Measurements from ENCODE around the gene SLC25A24. TPM values are rescaled to one million over a fixed set of nuclear protein-coding genes. Genes with fewer than 3 reads are reported as not detected.
"Not testable (repeated sequence)": the region's sequence is repeated elsewhere in the genome, so short reads cannot be mapped to it uniquely, and the experiment has no call there.

SLC25A24 gene
- total RNA-seq, 6 experiments from 2014 or later, result 1.1 to 3.9 (median 2.5) TPM

GRCh38 chr1:108217007-108217406 lies 16.9 kb upstream of the SLC25A24 start:
- H3K9me3 ChIP-seq; intact Hi-C loops (cut with DNase I); ATAC-seq; DNase-seq; H3K4me3 ChIP-seq; H3K27ac ChIP-seq; H3K36me3 ChIP-seq; H3K27me3 ChIP-seq; H3K4me1 ChIP-seq: not testable (repeated sequence)
- 55% methylated on average over 2 of the region's 2 CpGs for WGBS (ENCODE audit: insufficient coverage, low coverage, low lambda C conversion rate, missing lambda C conversion rate)

GRCh38 chr1:108216028-108216890 lies 16.1 kb upstream of the SLC25A24 start:
- H3K4me1 ChIP-seq; intact Hi-C loops (cut with DNase I); DNase-seq; H3K9me3 ChIP-seq; H3K36me3 ChIP-seq; ATAC-seq; H3K4me3 ChIP-seq; H3K27me3 ChIP-seq; H3K27ac ChIP-seq: not testable (repeated sequence)
- WGBS (ENCODE audit: insufficient coverage, low coverage, low lambda C conversion rate, missing lambda C conversion rate), result 63% methylated on average over 5 of the region's 6 CpGs

GRCh38 chr1:108214641-108215465 lies 14.7 kb upstream of the SLC25A24 start:
- H3K9me3 ChIP-seq; DNase-seq; H3K27ac ChIP-seq; H3K27me3 ChIP-seq; H3K4me1 ChIP-seq; H3K36me3 ChIP-seq; intact Hi-C loops (cut with DNase I); H3K4me3 ChIP-seq: not testable (repeated sequence)
- ATAC-seq, result peak; percentile 72 to 83 (median 77)
- peak; percentile 21 to 64 (median 62) for TF ChIP-seq CTCF (IDR thresholded peaks at IDR 0.05)
- 4% methylated on average over 4 of the region's 5 CpGs for whole genome bisulfite sequencing (ENCODE audit: insufficient coverage, low coverage, low lambda C conversion rate, missing lambda C conversion rate)

GRCh38 chr1:108211014-108211413 lies 10.9 kb upstream of the SLC25A24 start:
- Histone ChIP-seq H3K4me1 (no peaks in the 10 kb centered on the region), H3K36me3 (no peaks in the 10 kb centered on the region), H3K4me3 (no peak overlapping the region), H3K9me3 (no peaks in the 10 kb centered on the region), H3K27ac (no peak overlapping the region), H3K27me3 (no peaks in the 10 kb centered on the region)
- DNase-seq, result no peak
- intact Hi-C loops (cut with DNase I), result no loop called here
- TF ChIP-seq CTCF (IDR thresholded peaks at IDR 0.05), result no peak
- TF ChIP-seq POLR2A (IDR thresholded peaks at IDR 0.05), result no peak
- WGBS (ENCODE audit: insufficient coverage, low coverage, low lambda C conversion rate, missing lambda C conversion rate), result 53% methylated on average over 1 of the region's 1 CpG
- no peak for ATAC-seq

- Histone ChIP-seq H3K27me3 (no peaks in the 10 kb centered on the region), H3K36me3 (no peaks in the 10 kb centered on the region), H3K9me3 (no peaks in the 10 kb centered on the region), H3K27ac (no peak overlapping the region), H3K4me3 (no peak overlapping the region), H3K4me1 (no peaks in the 10 kb centered on the region)
- TF ChIP-seq CTCF (IDR thresholded peaks at IDR 0.05), result no peak
- no peak for TF ChIP-seq POLR2A (IDR thresholded peaks at IDR 0.05)
- ATAC-seq, result no peak
- DNase-seq, result no peak
- intact Hi-C loops (cut with DNase I), result no loop called here
- 33% methylated on average over 1 of the region's 11 CpGs for WGBS (ENCODE audit: insufficient coverage, low coverage, low lambda C conversion rate, missing lambda C conversion rate)
Measured at GRCh38 chr1:108209456-108210108, 9.4 kb upstream of the SLC25A24 start.

Data from right lobe of liver (tissue), 6 donors.